A673 (cell line): ENCODE data around the gene CEP131.

Source experiments
- EZH2 ChIP-seq: fragments of 200-600 bp; sonication (generic); IDR thresholded peaks from 2 replicates; pipeline ENCODE4 v1.6.1; 2017; ENCODE audit warnings: borderline replicate concordance, low read depth, mild to moderate bottlenecking, mixed read lengths, antibody characterized with exemption, low read length; ENCODE audit not compliant: poor library complexity, severe bottlenecking
- TF ChIP-seq, protein P1 (sequence below): fragments of 300-800, 200-600 bp; sonication (generic); conservative IDR thresholded peaks from 2 replicates; pipeline ENCODE4 v1.5.1; 2017; ENCODE audit warnings: low read depth, mild to moderate bottlenecking, antibody characterized with exemption, low read length, moderate library complexity, mixed read lengths

DNA sequence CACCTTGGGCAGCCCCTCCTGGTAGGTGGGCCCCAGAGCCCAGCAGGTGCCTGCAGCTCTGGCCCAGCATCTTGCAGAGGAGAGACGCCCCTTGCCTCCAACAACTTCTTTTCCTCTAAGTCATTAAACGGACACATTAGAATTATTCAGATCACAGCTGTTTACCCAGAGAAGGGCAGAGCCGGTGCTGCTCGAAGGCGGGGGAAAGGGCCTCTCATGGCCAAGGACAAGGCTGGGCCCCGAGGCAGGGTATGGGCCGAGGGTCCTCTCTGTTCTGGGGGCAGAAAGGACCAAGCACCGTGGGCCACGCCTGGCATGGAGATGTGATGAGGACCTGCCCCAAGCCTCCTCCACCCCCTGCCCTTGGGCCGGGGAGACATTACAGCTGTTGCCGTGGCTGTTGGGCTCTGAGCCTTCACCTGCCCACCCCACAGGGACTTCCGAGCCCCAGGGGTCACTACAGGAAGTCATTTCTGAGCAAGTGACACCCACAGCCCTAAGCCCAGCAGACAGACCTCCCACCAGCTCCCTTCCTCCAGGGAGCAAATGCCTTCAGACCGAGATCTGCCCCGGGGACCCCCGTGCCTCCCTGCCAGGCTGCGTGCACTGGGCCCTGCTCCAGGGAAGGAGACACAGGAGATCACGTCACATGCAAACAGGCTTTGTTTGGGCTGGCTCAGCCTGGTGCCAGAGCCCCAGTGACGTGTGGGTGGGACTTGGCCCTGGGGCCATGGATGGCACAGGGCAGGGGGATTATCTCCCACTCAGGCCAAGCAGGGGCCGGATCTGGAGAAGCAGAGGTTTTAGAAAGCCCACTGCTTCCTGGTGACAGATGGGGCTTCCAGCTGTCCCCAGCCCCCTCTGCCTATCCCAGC, 58.2 kb downstream of the CEP131 start:
- TF ChIP-seq, protein P1, sequence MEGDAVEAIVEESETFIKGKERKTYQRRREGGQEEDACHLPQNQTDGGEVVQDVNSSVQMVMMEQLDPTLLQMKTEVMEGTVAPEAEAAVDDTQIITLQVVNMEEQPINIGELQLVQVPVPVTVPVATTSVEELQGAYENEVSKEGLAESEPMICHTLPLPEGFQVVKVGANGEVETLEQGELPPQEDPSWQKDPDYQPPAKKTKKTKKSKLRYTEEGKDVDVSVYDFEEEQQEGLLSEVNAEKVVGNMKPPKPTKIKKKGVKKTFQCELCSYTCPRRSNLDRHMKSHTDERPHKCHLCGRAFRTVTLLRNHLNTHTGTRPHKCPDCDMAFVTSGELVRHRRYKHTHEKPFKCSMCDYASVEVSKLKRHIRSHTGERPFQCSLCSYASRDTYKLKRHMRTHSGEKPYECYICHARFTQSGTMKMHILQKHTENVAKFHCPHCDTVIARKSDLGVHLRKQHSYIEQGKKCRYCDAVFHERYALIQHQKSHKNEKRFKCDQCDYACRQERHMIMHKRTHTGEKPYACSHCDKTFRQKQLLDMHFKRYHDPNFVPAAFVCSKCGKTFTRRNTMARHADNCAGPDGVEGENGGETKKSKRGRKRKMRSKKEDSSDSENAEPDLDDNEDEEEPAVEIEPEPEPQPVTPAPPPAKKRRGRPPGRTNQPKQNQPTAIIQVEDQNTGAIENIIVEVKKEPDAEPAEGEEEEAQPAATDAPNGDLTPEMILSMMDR = no peak
- TF ChIP-seq EZH2 = no peak
